WERI-Rb-1 (cell line): ENCODE data around the gene ZNF513.
A peak's percentile ranks its signal among the peaks of the same experiment; 100 is the strongest.

Source experiments
- DNase-seq: peaks from one replicate; pipeline ENCODE4 v3.0.0-alpha.2; 2020
- H3K27ac ChIP-seq: fragments of 250-450 bp; sonication (Bioruptor Pico); 2 replicates; pipeline ENCODE4 v1.5.1; 2020; ENCODE audit warnings: mild to moderate bottlenecking, moderate library complexity
- H3K27me3 ChIP-seq: fragments of 250-450 bp; sonication (Bioruptor Pico); 2 replicates; pipeline ENCODE4 v1.5.1; 2021; ENCODE audit warnings: mild to moderate bottlenecking, low read depth, moderate library complexity; ENCODE audit not compliant: insufficient read depth, severe bottlenecking
- H3K36me3 ChIP-seq: fragments of 250-450 bp; sonication (Bioruptor Pico); 2 replicates; pipeline ENCODE4 v1.5.1; 2020; ENCODE audit warnings: mild to moderate bottlenecking, moderate library complexity
- H3K4me3 ChIP-seq: 2 replicates; pipeline ENCODE4 v1.5.1; 2011; ENCODE audit warnings: low read depth, mild to moderate bottlenecking, control low read depth, low read length
- H3K9me3 ChIP-seq: fragments of 250-450 bp; sonication (Bioruptor Pico); 2 replicates; pipeline ENCODE4 v1.5.1; 2021; ENCODE audit warnings: mild to moderate bottlenecking, moderate library complexity; ENCODE audit not compliant: severe bottlenecking
- CTCF ChIP-seq: IDR thresholded peaks from 2 replicates; pipeline ENCODE4 v1.5.1; 2011; ENCODE audit warnings: low read depth, mild to moderate bottlenecking, control low read depth, inconsistent platforms, low read length

ZNF513 gene

GRCh38 chr2:27393225-27393624 is 12.7 kb upstream of the ZNF513 start:
- no peaks in the 10 kb centered on the region for H3K27me3 ChIP-seq
- no peak overlapping the region for H3K4me3 ChIP-seq
- no peak for DNase-seq
- no peak overlapping the region for H3K27ac ChIP-seq
- no peaks in the 10 kb centered on the region for H3K9me3 ChIP-seq
- H3K36me3 ChIP-seq, result peaks cover 44% of the 10 kb centered on the region
- no peak for TF ChIP-seq CTCF

GRCh38 chr2:27390822-27391679 is 10.5 kb upstream of the ZNF513 start:
- H3K27me3 ChIP-seq, result no peaks in the 10 kb centered on the region
- no peak for TF ChIP-seq CTCF
- H3K36me3 ChIP-seq, result peaks cover 46% of the 10 kb centered on the region
- no peak overlapping the region for H3K27ac ChIP-seq
- H3K4me3 ChIP-seq, result no peak overlapping the region
- H3K9me3 ChIP-seq, result no peaks in the 10 kb centered on the region
- DNase-seq, result no peak

GRCh38 chr2:27381577-27382181 is 1.1 kb upstream of the ZNF513 start:
- Histone ChIP-seq H3K36me3 (peaks cover 89% of the 10 kb centered on the region), H3K27me3 (no peaks in the 10 kb centered on the region), H3K4me3 (peak overlapping the region; percentile 79; the same call in 1 of the 2 replicates), H3K9me3 (no peaks in the 10 kb centered on the region), H3K27ac (peak overlapping the region; percentile 86)
- peak; percentile 91 for DNase-seq
- no peak for TF ChIP-seq CTCF

- Histone ChIP-seq H3K36me3 (peaks cover 89% of the 10 kb centered on the region), H3K27me3 (no peaks in the 10 kb centered on the region), H3K9me3 (no peaks in the 10 kb centered on the region), H3K27ac (peak overlapping the region; percentile 86), H3K4me3 (peak overlapping the region; percentile 79)
- TF ChIP-seq CTCF, result no peak
- no peak for DNase-seq
Measured at GRCh38 chr2:27379836-27380625, 503 bp downstream of the ZNF513 start.

- Histone ChIP-seq H3K4me3 (peak overlapping the region; percentile 79), H3K9me3 (no peaks in the 10 kb centered on the region), H3K27ac (peak overlapping the region; percentile 86), H3K36me3 (peaks cover 89% of the 10 kb centered on the region), H3K27me3 (no peaks in the 10 kb centered on the region)
- no peak for DNase-seq
- TF ChIP-seq CTCF, result no peak
Measured at GRCh38 chr2:27379383-27379835, 1.1 kb downstream of the ZNF513 start.
